Stomach smooth muscle (tissue), 2 donors: ENCODE measurements around the gene RPS2.

Source experiments
- H3K27ac ChIP-seq: one replicate; pipeline ENCODE4 v1.7.0; 2013; ENCODE audit warnings: mild to moderate bottlenecking, low read length, inconsistent platforms
- H3K27me3 ChIP-seq, 2 donors: one replicate each; pipeline ENCODE4 v1.7.0; 2013; ENCODE audit warnings: low read length in 2 of 2; ENCODE audit not compliant: insufficient read depth in 2 of 2, control insufficient read depth in 1 of 2
- H3K36me3 ChIP-seq, 2 donors: one replicate each; pipeline ENCODE4 v1.7.0; 2013; ENCODE audit warnings: low read length in 2 of 2; ENCODE audit not compliant: control insufficient read depth in 2 of 2, insufficient read depth in 2 of 2
- H3K4me1 ChIP-seq: one replicate; pipeline ENCODE4 v1.7.0; 2013; ENCODE audit warnings: low read length; ENCODE audit not compliant: control insufficient read depth, insufficient read depth
- H3K4me3 ChIP-seq, 2 donors: one replicate each; pipeline ENCODE4 v1.7.0; 2013; ENCODE audit warnings: low read length in 2 of 2
- H3K9ac ChIP-seq, 2 donors: one replicate each; pipeline ENCODE4 v1.7.0; 2013; ENCODE audit warnings: low read length in 2 of 2, mild to moderate bottlenecking in 1 of 2
- H3K9me3 ChIP-seq, 2 donors: one replicate each; pipeline ENCODE4 v1.7.0; 2013; ENCODE audit warnings: low read length in 2 of 2; ENCODE audit not compliant: control insufficient read depth in 2 of 2
- donor health status: healthy.
- donor health status: Pancreatic carcinoma.

The RPS2 gene

GRCh38 chr16:2004795-2005517, 40.3 kb upstream of the RPS2 start:
- Histone ChIP-seq H3K9me3 (no peaks in the 10 kb centered on the region), H3K4me1 (peaks cover 57% of the 10 kb centered on the region)

GRCh38 chr16:2003827-2004641, 39.4 kb upstream of the RPS2 start:
- Histone ChIP-seq H3K36me3 (peaks cover 16 to 26% of the 10 kb centered on the region in 2 donors), H3K4me3 (peak overlapping the region in 1 of 2 donors; percentile 35), H3K9ac (peak overlapping the region in 1 of 2 donors; percentile 28), H3K4me1 (peaks cover 53% of the 10 kb centered on the region), H3K9me3 (no peaks in the 10 kb centered on the region), H3K27ac (no peak overlapping the region), H3K27me3 (no peaks in the 10 kb centered on the region)

More at GRCh38 chr16:2004795-2005517, 40.3 kb upstream of the RPS2 start:
- no peak overlapping the region for H3K27ac ChIP-seq
- H3K4me3 ChIP-seq = no peak overlapping the region
- H3K9ac ChIP-seq = no peak overlapping the region
- H3K27me3 ChIP-seq = no peaks in the 10 kb centered on the region
- peaks cover 15 to 22% of the 10 kb centered on the region in 2 donors for H3K36me3 ChIP-seq

GRCh38 chr16:2003231-2003826, 38.7 kb upstream of the RPS2 start:
- no peak overlapping the region for H3K4me3 ChIP-seq
- no peak overlapping the region for H3K9ac ChIP-seq
- peaks cover 16 to 27% of the 10 kb centered on the region in 2 donors for H3K36me3 ChIP-seq
- no peak overlapping the region for H3K27ac ChIP-seq
- H3K9me3 ChIP-seq = no peaks in the 10 kb centered on the region
- peaks cover 46% of the 10 kb centered on the region for H3K4me1 ChIP-seq
- no peaks in the 10 kb centered on the region for H3K27me3 ChIP-seq

- Histone ChIP-seq H3K9me3 (no peaks in the 10 kb centered on the region), H3K36me3 (peaks cover 21 to 27% of the 10 kb centered on the region in 2 donors), H3K27ac (no peak overlapping the region), H3K9ac (no peak overlapping the region), H3K4me1 (peaks cover 39% of the 10 kb centered on the region), H3K4me3 (no peak overlapping the region), H3K27me3 (no peaks in the 10 kb centered on the region)
Observed at GRCh38 chr16:2002406-2003230, 38.0 kb upstream of the RPS2 start.

GRCh38 chr16:2001456-2002355, 37.1 kb upstream of the RPS2 start:
- H3K36me3 ChIP-seq = peaks cover 23 to 27% of the 10 kb centered on the region in 2 donors
- no peak overlapping the region for H3K9ac ChIP-seq
- no peaks in the 10 kb centered on the region for H3K9me3 ChIP-seq
- H3K4me3 ChIP-seq = no peak overlapping the region
- peaks cover 30% of the 10 kb centered on the region for H3K4me1 ChIP-seq
- no peaks in the 10 kb centered on the region for H3K27me3 ChIP-seq
- no peak overlapping the region for H3K27ac ChIP-seq

GRCh38 chr16:2001035-2001434, 36.4 kb upstream of the RPS2 start:
- Histone ChIP-seq H3K27ac (no peak overlapping the region), H3K4me3 (no peak overlapping the region), H3K27me3 (no peaks in the 10 kb centered on the region), H3K4me1 (peaks cover 27% of the 10 kb centered on the region), H3K9ac (no peak overlapping the region), H3K9me3 (no peaks in the 10 kb centered on the region), H3K36me3 (peaks cover 23 to 27% of the 10 kb centered on the region in 2 donors)

GRCh38 chr16:1999866-2000514, 35.4 kb upstream of the RPS2 start:
- H3K27me3 ChIP-seq = no peaks in the 10 kb centered on the region
- no peak overlapping the region for H3K27ac ChIP-seq
- H3K36me3 ChIP-seq = peaks cover 23 to 27% of the 10 kb centered on the region in 2 donors
- no peak overlapping the region for H3K4me3 ChIP-seq
- no peak overlapping the region for H3K9ac ChIP-seq
- no peaks in the 10 kb centered on the region for H3K9me3 ChIP-seq
- H3K4me1 ChIP-seq = peaks cover 18% of the 10 kb centered on the region

- Histone ChIP-seq H3K4me3 (no peak overlapping the region), H3K4me1 (peaks cover 9% of the 10 kb centered on the region), H3K27me3 (no peaks in the 10 kb centered on the region), H3K36me3 (peaks cover 23 to 27% of the 10 kb centered on the region in 2 donors), H3K9me3 (no peaks in the 10 kb centered on the region), H3K9ac (no peak overlapping the region), H3K27ac (no peak overlapping the region)
Observed at GRCh38 chr16:1998852-1999801, 34.5 kb upstream of the RPS2 start.
